Spleen (tissue), 11 donors: ENCODE data around the gene CHD2. TPM values are rescaled to one million over a fixed set of nuclear protein-coding genes. Genes with fewer than 3 reads are reported as not detected.
A peak's percentile ranks its signal among the peaks of the same experiment; 100 is the strongest.

ENCODE experiments used
- DNase-seq: peaks from one replicate; pipeline ENCODE4 v3.0.0-alpha.2; 2020
- H3K27ac ChIP-seq, 8 donors: fragments of 200-600 bp; sonication (generic) in 7 of 8; 1 replicate in 4 of 8; 2 replicates in 4 of 8; pipeline versions ENCODE4 v1.5.0 to v1.8.0; 2016 to 2021; ENCODE audit warnings: inconsistent platforms in 4 of 8, mild to moderate bottlenecking in 4 of 8, moderate library complexity in 1 of 8
- H3K27me3 ChIP-seq, 7 donors: fragments of 200-600 bp; sonication (generic) in 6 of 7; replicated peaks in 1 of 7; 1 replicate in 4 of 7; 2 replicates in 3 of 7; pipeline versions ENCODE4 v1.5.0 to v1.8.0; 2016 to 2021; ENCODE audit warnings: inconsistent platforms in 3 of 7, mild to moderate bottlenecking in 1 of 7
- H3K36me3 ChIP-seq, 6 donors: fragments of 200-600 bp; sonication (generic) in 5 of 6; 1 replicate in 4 of 6; 2 replicates in 2 of 6; pipeline versions ENCODE4 v1.5.0 to v1.8.0; 2016 to 2021; ENCODE audit warnings: inconsistent platforms in 2 of 6
- H3K4me1 ChIP-seq, 6 donors: fragments of 200-600 bp; sonication (generic) in 5 of 6; 1 replicate in 3 of 6; 2 replicates in 3 of 6; pipeline versions ENCODE4 v1.5.0 to v1.8.0; 2016 to 2021; ENCODE audit warnings: inconsistent platforms in 3 of 6
- H3K4me3 ChIP-seq, 8 donors: fragments of 200-600 bp; sonication (generic) in 7 of 8; 1 replicate in 4 of 8; 2 replicates in 4 of 8; pipeline versions ENCODE4 v1.5.0 to v1.8.0; 2016 to 2021; ENCODE audit warnings: inconsistent platforms in 4 of 8, mild to moderate bottlenecking in 4 of 8, moderate library complexity in 2 of 8
- H3K9me3 ChIP-seq, 8 donors: fragments of 200-600 bp; sonication (generic) in 7 of 8; 1 replicate in 4 of 8; 2 replicates in 4 of 8; pipeline versions ENCODE4 v1.5.0 to v1.8.0; 2016 to 2021; ENCODE audit warnings: inconsistent platforms in 4 of 8
- POLR2A ChIP-seq, 3 donors: fragments of 450-650 bp; IDR thresholded peaks; one replicate each; pipeline ENCODE4 v1.5.1; 2017; ENCODE audit warnings: antibody characterized with exemption in 3 of 3, mild to moderate bottlenecking in 1 of 3
- POLR2AphosphoS5 ChIP-seq, 3 donors: sonication (generic); formaldehyde crosslinking; IDR thresholded peaks; one replicate each; pipeline ENCODE4 v1.5.1; 2017; ENCODE audit warnings: antibody characterized with exemption in 3 of 3
- WGBS, 5 donors: extraction: QIAGEN DNeasy Blood & Tissue Kit in 3 of 5; methylation state at CpG; one replicate each; pipeline versions ENCODE4 v1.1.5 to v1.1.7; 2013 to 2018; 5-methylcytosine and 5-hydroxymethylcytosine counted together
- intact Hi-C: fragments of 100-400 bp; cut with DNase I; formaldehyde crosslinking; loops from one replicate; pipeline ENCODE4 v1.15.0; 2023; ENCODE audit warnings: low total_unique reads
- polyA plus RNA-seq, 3 donors: library from polyadenylated mRNA; stranded (reverse); fragments of 200-250 nt; gene quantifications; one replicate each; pipeline ENCODE4 v1.2.1, GENCODE V29; 2013
- total RNA-seq, 7 donors: library from RNA; depleted of rRNA in 3 of 7; stranded (reverse); fragments of >200 nt in 3 of 7; fragmentation: NEBNext Ultra II Directional in 4 of 7; extraction: Animal tissue kit (Norgen Biotek cat#: 25700) in 4 of 7; gene quantifications; one replicate each; pipeline versions ENCODE4 v1.1.0 to v1.2.1, GENCODE V29; 2016 to 2021
- TF ChIP-seq, protein P1 (sequence below), 11 experiments: fragments of 200-600 bp in 7 of 11; fragments of 450-650 bp in 4 of 11; sonication (generic) in 4 of 11; IDR thresholded peaks in 8 of 11; conservative IDR thresholded peaks in 3 of 11; 1 replicate in 7 of 11; 2 replicates in 4 of 11; pipeline versions ENCODE4 v1.4.0 to v1.8.0; 2016 to 2021; ENCODE audit warnings: antibody characterized with exemption in 11 of 11, inconsistent platforms in 4 of 11, mild to moderate bottlenecking in 1 of 11
- donor health status: healthy with polysubstance abuse.
- donor health status: DM: no; HTN: no; CAD: no; lungs with moderate emphysema.
- donor health status: DM: no; HTN: no; CAD: no.
- donor health status: Bipolar disorder and iron deficiency.
- donor health status: healthy.
- donor health status: DM: no; HTN: no; CAD: no.
- donor health status: DM: yes; HTN: yes; CAD: no.

CHD2 gene
- total and polyA plus RNA-seq, 10 donors, result 37.3 to 232 (median 170) TPM

DNA sequence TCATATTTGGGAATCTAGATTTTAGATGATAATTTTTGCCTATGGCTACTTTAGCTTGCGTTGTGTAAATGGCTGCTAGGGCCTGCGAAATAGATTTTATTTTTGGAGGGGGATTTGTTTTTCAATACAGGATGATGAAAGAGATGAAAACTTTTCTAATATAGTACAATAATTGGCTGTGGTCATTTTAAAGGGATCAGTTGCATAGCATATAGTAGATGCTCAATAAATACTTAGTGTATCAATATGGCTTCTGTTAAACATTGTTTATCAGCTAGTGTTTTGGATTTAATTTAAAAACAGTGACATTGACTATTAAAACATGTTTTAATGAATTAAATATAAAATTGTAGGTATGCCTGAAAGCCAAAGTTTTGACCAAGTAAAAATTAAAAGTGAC, 6.9 kb upstream of the CHD2 start:
- intact Hi-C loops, result no loop called here
- no peak for DNase-seq
- WGBS, 5 donors, result 50 to 99% (median 68%) methylated on average over 2 of the region's 2 CpGs
- no peak overlapping the region for H3K4me3 ChIP-seq
- no peaks in the 10 kb centered on the region for H3K27me3 ChIP-seq
- peaks cover 7 to 99% (median 66%) of the 10 kb centered on the region in 6 donors for H3K36me3 ChIP-seq
- TF ChIP-seq, protein P1, sequence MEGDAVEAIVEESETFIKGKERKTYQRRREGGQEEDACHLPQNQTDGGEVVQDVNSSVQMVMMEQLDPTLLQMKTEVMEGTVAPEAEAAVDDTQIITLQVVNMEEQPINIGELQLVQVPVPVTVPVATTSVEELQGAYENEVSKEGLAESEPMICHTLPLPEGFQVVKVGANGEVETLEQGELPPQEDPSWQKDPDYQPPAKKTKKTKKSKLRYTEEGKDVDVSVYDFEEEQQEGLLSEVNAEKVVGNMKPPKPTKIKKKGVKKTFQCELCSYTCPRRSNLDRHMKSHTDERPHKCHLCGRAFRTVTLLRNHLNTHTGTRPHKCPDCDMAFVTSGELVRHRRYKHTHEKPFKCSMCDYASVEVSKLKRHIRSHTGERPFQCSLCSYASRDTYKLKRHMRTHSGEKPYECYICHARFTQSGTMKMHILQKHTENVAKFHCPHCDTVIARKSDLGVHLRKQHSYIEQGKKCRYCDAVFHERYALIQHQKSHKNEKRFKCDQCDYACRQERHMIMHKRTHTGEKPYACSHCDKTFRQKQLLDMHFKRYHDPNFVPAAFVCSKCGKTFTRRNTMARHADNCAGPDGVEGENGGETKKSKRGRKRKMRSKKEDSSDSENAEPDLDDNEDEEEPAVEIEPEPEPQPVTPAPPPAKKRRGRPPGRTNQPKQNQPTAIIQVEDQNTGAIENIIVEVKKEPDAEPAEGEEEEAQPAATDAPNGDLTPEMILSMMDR (IDR thresholded peaks at IDR 0.05 in 8 of 11, conservative IDR thresholded peaks at IDR 0.05 in 3 of 11), result no peak
- TF ChIP-seq POLR2A (IDR thresholded peaks at IDR 0.05) (no peak), POLR2AphosphoS5 (IDR thresholded peaks at IDR 0.05) (no peak)
- H3K9me3 ChIP-seq, result no peaks in the 10 kb centered on the region
- peak overlapping the region in 1 of 8 donors; percentile 25 for H3K27ac ChIP-seq
- peaks cover 51 to 98% (median 95%) of the 10 kb centered on the region in 6 donors for H3K4me1 ChIP-seq

GRCh38 chr15:92896561-92896960, 3.6 kb upstream of the CHD2 start:
- H3K27ac ChIP-seq, result peak overlapping the region in 7 of 8 donors; percentile 0 to 55 (median 23)
- H3K9me3 ChIP-seq, result no peaks in the 10 kb centered on the region
- TF ChIP-seq, protein P1 (IDR thresholded peaks at IDR 0.05 in 8 of 11, conservative IDR thresholded peaks at IDR 0.05 in 3 of 11), result no peak
- no peak for TF ChIP-seq POLR2AphosphoS5 (IDR thresholded peaks at IDR 0.05)
- no peak for TF ChIP-seq POLR2A (IDR thresholded peaks at IDR 0.05)
- H3K36me3 ChIP-seq, result peaks cover 2 to 79% (median 54%) of the 10 kb centered on the region in 6 donors
- H3K4me3 ChIP-seq, result no peak overlapping the region
- H3K27me3 ChIP-seq, result no peaks in the 10 kb centered on the region
- H3K4me1 ChIP-seq, result peaks cover 31 to 89% (median 81%) of the 10 kb centered on the region in 6 donors
- DNase-seq, result no peak
- intact Hi-C loops, result no loop called here

- intact Hi-C loops, result no loop called here
- Histone ChIP-seq H3K27ac (peak overlapping the region in 4 of 8 donors; percentile 5 to 28 (median 13)), H3K4me1 (peaks cover 28 to 89% (median 79%) of the 10 kb centered on the region in 6 donors), H3K27me3 (no peaks in the 10 kb centered on the region), H3K36me3 (peaks cover 0 to 72% (median 43%) of the 10 kb centered on the region in 6 donors), H3K9me3 (no peaks in the 10 kb centered on the region), H3K4me3 (no peak overlapping the region)
- WGBS, 5 donors, result 80 to 93% (median 84%) methylated on average over 1 of the region's 1 CpG
- no peak for DNase-seq
- no peak for TF ChIP-seq POLR2A (IDR thresholded peaks at IDR 0.05)
- TF ChIP-seq, protein P1 (IDR thresholded peaks at IDR 0.05 in 8 of 11, conservative IDR thresholded peaks at IDR 0.05 in 3 of 11), result no peak
- no peak for TF ChIP-seq POLR2AphosphoS5 (IDR thresholded peaks at IDR 0.05)
Measured at GRCh38 chr15:92897620-92898019, 2.5 kb upstream of the CHD2 start.

GRCh38 chr15:92898988-92899582, 1.0 kb upstream of the CHD2 start:
- intact Hi-C loops, result no loop called here
- Histone ChIP-seq H3K9me3 (no peaks in the 10 kb centered on the region), H3K36me3 (peaks cover 0 to 57% (median 29%) of the 10 kb centered on the region in 6 donors), H3K4me3 (peak overlapping the region in 2 of 8 donors; percentile 58 to 83), H3K4me1 (peaks cover 31 to 89% (median 77%) of the 10 kb centered on the region in 6 donors), H3K27me3 (no peaks in the 10 kb centered on the region), H3K27ac (peak overlapping the region in 7 of 8 donors; percentile 95 to 99 (median 97))
- TF ChIP-seq POLR2AphosphoS5 (IDR thresholded peaks at IDR 0.05) (no peak), POLR2A (IDR thresholded peaks at IDR 0.05) (no peak)
- TF ChIP-seq, protein P1 (IDR thresholded peaks at IDR 0.05 in 8 of 11, conservative IDR thresholded peaks at IDR 0.05 in 3 of 11), result no peak
- WGBS, 5 donors, result 91 to 95% (median 94%) methylated on average over 5 of the region's 5 CpGs
- no peak for DNase-seq
